VCaP (cell line): ENCODE data around the gene OVAAL.

Experiments
- H3K27ac ChIP-seq: fragments of 450-650 bp; 2 replicates; pipeline ENCODE4 v1.5.1; 2017
- CTCF ChIP-seq: fragments of 450-650 bp; conservative IDR thresholded peaks from 2 replicates; pipeline ENCODE4 v1.5.1; 2017; ENCODE audit warnings: mild to moderate bottlenecking, moderate library complexity

Gene OVAAL

GRCh38 chr1:180558664-180559063 lies at the start of gene OVAAL:
Gene OVAAL, plus strand, starts transcription at chr1:180558964.
- no peak within 1 kb of the TSS for H3K27ac ChIP-seq
- TF ChIP-seq CTCF: no peak

GRCh38 chr1:180510882-180511281 lies 47.9 kb upstream of the OVAAL start:
- no peak overlapping the region for H3K27ac ChIP-seq
- TF ChIP-seq CTCF: no peak

- no peak for TF ChIP-seq CTCF
- H3K27ac ChIP-seq: no peak overlapping the region
These were observed 45.2 kb upstream of the OVAAL start for GRCh38 chr1:180513531-180513930.

- TF ChIP-seq CTCF: no peak
- no peak overlapping the region for H3K27ac ChIP-seq
These were observed 43.4 kb upstream of the OVAAL start for GRCh38 chr1:180515364-180515763.

- H3K27ac ChIP-seq: no peak overlapping the region
- peak; percentile 86 for TF ChIP-seq CTCF
These were observed 42.8 kb upstream of the OVAAL start for GRCh38 chr1:180515857-180516388.

- TF ChIP-seq CTCF: no peak
- no peak overlapping the region for H3K27ac ChIP-seq
These were observed 38.9 kb upstream of the OVAAL start for GRCh38 chr1:180519846-180520245.

GRCh38 chr1:180521474-180522212 lies 37.1 kb upstream of the OVAAL start:
- TF ChIP-seq CTCF: no peak
- H3K27ac ChIP-seq: no peak overlapping the region
